Activated T-cell treated with anti-CD3 and anti-CD28 coated beads, Interleukin-2, amount 50 U/mL, for 72 hours (primary cell): ENCODE results near the gene C19orf12. TPM values are rescaled to one million over a fixed set of nuclear protein-coding genes. Genes with fewer than 3 reads are reported as not detected.
A peak's percentile ranks its signal among the peaks of the same experiment; 100 is the strongest.
"Not testable (repeated sequence)": the region's sequence is repeated elsewhere in the genome, so short reads cannot be mapped to it uniquely, and the experiment has no call there.

Experiments used
- ATAC-seq, 2 donors: fragments of 150-1000 bp; cut with Tn5 transposase; replicated peaks in 1 of 2; 2 replicates each; pipeline ENCODE4 v1.10.0; 2021; ENCODE audit warnings: moderate library complexity in 2 of 2, mild to moderate bottlenecking in 1 of 2
- DNase-seq, 2 donors: peaks; one replicate each; pipeline ENCODE4 v3.0.0; 2021 to 2022; ENCODE audit warnings: mixed read lengths in 1 of 2
- H3K27ac Mint-ChIP-seq: one replicate; pipeline ENCODE4 v1.8.0; 2022; ENCODE audit warnings: mild to moderate bottlenecking, moderate library complexity, mixed read lengths
- H3K27me3 Mint-ChIP-seq: one replicate; pipeline ENCODE4 v1.8.0; 2022; ENCODE audit warnings: low read depth, mixed read lengths
- H3K36me3 Mint-ChIP-seq, 2 donors: one replicate each; pipeline ENCODE4 v1.8.0; 2022; ENCODE audit warnings: mixed read lengths in 2 of 2, mild to moderate bottlenecking in 1 of 2; ENCODE audit not compliant: insufficient read depth in 2 of 2
- H3K4me1 Mint-ChIP-seq: one replicate; pipeline ENCODE4 v1.8.0; 2022; ENCODE audit warnings: low read depth, mixed read lengths
- H3K4me3 Mint-ChIP-seq, 2 donors: one replicate each; pipeline ENCODE4 v1.8.0; 2022; ENCODE audit warnings: mild to moderate bottlenecking in 2 of 2, mixed read lengths in 2 of 2, moderate library complexity in 2 of 2
- H3K9me3 Mint-ChIP-seq, 2 donors: one replicate each; pipeline ENCODE4 v1.8.0; 2022; ENCODE audit warnings: mixed read lengths in 2 of 2
- total RNA-seq, 2 donors: library from RNA; stranded (reverse); gene quantifications; one replicate each; pipeline ENCODE4 v1.2.3, GENCODE V29; 2022

Gene C19orf12
- total RNA-seq, 2 donors from 2014 or later: 32.1 to 35.6 TPM

DNA sequence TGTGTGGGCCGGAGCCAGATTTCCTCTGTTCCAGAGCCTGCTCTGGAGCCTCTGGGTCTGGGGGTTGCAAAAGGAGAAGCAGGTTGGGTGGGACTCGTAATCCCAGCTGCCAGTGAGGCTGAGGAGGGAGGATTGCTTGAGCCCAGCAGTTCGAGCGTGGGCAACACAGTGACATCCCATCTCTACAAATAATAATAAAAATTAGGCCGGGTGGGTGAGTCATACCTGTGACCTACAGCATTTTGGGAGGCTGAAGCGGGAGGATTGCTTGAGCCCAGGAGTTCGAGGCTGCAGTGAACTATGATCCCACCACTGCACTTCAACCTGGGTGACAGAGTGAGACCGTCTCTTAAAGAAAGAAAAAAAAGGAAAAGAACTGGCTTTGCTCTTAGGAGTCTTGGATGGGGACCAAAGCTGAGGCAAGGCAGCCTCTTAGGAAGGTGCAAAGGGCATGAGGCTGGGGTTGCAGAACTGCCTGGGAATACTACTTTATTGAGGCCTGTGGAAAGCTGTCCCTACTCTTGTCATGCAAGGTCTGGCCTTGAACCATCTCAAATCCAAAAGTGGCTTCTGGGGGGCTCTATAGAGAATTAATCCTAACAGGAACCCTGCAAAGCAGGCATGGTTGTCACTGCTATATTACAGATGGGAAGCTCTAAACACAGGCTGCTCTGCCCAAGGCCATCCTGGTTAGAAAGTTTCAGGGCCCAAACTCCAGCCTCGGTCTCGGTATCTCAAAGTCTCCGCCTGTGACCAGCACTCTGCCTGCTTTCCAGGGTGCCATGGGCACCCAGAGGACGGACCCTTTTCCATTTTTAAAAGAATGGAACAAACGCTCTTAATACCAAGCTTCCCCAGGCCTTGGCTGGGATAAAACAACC, 880 bp upstream of the C19orf12 start:
- no peaks in the 10 kb centered on the region for H3K9me3 Mint-ChIP-seq
- peak overlapping the region; percentile 91 to 97 for H3K4me3 Mint-ChIP-seq
- peak overlapping the region; percentile 94 for H3K27ac Mint-ChIP-seq
- no peaks in the 10 kb centered on the region for H3K27me3 Mint-ChIP-seq
- ATAC-seq (peak; percentile 10 to 13), DNase-seq (no peak)
- H3K36me3 Mint-ChIP-seq: peaks cover 4 to 8% of the 10 kb centered on the region in 2 donors
- H3K4me1 Mint-ChIP-seq: peaks cover 52% of the 10 kb centered on the region

DNA sequence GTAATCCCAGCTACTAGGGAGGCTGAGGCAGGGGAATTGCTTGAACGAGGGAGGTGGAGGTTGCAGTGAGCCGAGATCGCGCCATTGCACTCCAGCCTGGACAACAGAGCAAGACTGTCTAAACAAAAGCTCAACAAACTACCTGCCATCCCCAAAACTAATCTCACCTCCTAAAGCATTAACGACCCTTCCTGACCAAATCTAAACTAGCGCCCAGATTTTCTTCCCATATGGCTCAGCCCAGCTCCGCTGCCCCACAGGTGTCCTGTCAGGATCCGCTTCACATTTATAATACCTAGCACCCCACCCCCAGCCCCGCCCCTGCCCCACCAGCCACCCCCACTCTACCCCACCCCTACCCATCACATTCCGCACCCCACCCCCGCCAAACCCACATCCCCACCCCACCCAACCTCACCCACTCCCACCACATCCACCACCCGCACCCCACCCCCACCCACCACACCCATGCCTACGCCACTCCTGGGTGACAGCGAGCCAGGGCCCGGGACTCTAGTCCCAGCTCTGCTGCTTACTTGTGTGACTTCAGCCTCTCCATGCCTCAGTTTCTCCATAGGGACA, 599 bp downstream of the C19orf12 start:
- ATAC-seq (peak; percentile 29 to 35), DNase-seq (no peak)
- Mint-ChIP-seq H3K9me3 (no peaks in the 10 kb centered on the region), H3K36me3 (peaks cover 4 to 11% of the 10 kb centered on the region in 2 donors), H3K4me1 (peaks cover 67% of the 10 kb centered on the region), H3K4me3 (peak overlapping the region; percentile 91 to 97), H3K27ac (peak overlapping the region; percentile 88), H3K27me3 (no peaks in the 10 kb centered on the region)

DNA sequence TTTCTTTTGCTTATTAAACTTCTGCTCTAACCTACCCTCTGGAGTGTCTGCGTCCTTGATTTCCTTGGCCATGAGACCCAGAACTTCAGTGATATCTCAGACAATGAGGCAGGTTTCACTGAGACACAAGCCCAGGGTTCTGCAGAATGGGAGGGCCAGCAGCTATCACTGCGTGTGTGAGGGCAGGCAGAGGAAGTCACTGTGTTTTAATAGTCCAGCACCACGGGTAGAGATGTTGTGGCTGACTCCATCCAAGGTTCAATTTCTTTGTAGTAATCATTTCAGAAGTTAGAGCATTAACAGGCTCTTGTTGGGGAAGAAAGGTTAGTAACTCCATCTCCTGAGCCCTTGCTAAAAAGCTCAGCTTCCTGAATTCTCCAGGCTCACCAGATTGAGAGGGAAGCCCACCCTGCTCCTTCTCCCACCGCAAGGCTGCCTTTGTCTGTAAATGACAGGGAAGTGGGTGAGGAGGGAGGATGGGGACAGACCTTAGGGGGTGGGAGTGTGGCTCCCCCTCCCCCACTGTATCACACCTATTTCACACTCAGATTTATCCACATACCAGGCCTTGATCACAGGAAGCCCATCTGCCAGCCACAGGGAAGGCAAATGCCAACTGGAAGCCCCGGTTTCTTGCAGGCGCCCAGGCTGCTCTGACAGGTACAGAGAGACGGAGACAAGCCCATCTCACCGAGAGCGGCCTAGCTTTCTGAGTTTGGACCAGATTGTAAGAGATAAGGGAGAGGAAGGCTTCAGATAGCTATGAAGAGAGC, 2.1 kb downstream of the C19orf12 start:
- Mint-ChIP-seq H3K27me3 (no peaks in the 10 kb centered on the region), H3K9me3 (no peaks in the 10 kb centered on the region), H3K4me1 (peaks cover 79% of the 10 kb centered on the region), H3K4me3 (peak overlapping the region; percentile 91), H3K36me3 (peaks cover 4 to 13% of the 10 kb centered on the region in 2 donors), H3K27ac (peak overlapping the region; percentile 88)
- DNase-seq: no peak
- no peak for ATAC-seq

DNA sequence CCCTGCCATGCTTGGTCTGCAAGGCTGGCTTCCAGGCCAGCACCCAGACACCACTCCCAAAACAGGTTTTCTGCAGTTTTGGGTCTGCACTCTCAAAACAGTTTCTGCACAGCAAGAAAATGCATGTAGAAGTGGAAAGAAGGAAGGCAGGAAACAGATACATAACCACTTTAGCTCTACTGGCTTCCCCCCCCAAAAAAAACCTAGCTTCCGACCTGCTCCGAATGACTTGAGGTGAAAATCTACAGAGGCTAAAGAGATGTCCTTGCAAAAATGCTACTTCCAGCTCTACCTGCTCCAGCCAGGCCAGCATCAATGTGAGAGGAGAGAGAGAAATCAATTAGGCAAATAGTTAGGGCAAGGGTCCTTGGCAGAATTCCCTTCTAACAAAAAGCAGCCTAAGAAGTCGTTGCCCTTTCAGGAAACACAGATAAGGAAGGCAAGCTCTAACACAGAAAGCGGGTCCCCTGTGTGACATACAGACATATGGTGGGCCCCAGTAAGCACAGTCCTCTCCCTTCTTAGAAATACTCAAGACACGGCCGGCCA, 3.4 kb downstream of the C19orf12 start:
- H3K27me3 Mint-ChIP-seq: no peaks in the 10 kb centered on the region
- H3K9me3 Mint-ChIP-seq: no peaks in the 10 kb centered on the region
- peak overlapping the region; percentile 74 for H3K27ac Mint-ChIP-seq
- H3K36me3 Mint-ChIP-seq: peaks cover 8 to 19% of the 10 kb centered on the region in 2 donors
- DNase-seq: no peak
- H3K4me3 Mint-ChIP-seq: peak overlapping the region; percentile 91
- H3K4me1 Mint-ChIP-seq: peaks cover 89% of the 10 kb centered on the region
- no peak for ATAC-seq

DNA sequence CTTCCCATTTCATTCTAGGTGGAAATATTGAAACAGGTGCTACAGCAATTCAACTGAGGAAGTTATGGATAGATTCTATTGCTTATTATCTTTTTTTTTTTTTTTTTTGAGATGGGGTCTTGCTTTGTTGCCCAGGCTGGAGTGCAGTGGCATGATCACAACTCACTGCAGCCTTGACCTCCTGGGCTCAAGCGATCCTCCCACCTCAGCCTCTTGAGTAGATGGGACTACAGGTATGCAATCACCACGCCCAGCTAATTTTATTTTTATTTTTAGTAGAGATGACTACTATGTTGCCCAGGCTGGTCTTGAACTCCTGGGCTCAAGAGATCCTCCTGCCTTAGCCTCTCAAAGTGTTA, 5.6 kb downstream of the C19orf12 start:
- not testable (repeated sequence) for H3K4me3 Mint-ChIP-seq, H3K9me3 Mint-ChIP-seq, H3K27me3 Mint-ChIP-seq, ATAC-seq, DNase-seq
- Mint-ChIP-seq H3K36me3 (peaks cover 11 to 18% of the 10 kb centered on the region in 2 donors), H3K4me1 (peaks cover 96% of the 10 kb centered on the region), H3K27ac (peak overlapping the region; percentile 63)

DNA sequence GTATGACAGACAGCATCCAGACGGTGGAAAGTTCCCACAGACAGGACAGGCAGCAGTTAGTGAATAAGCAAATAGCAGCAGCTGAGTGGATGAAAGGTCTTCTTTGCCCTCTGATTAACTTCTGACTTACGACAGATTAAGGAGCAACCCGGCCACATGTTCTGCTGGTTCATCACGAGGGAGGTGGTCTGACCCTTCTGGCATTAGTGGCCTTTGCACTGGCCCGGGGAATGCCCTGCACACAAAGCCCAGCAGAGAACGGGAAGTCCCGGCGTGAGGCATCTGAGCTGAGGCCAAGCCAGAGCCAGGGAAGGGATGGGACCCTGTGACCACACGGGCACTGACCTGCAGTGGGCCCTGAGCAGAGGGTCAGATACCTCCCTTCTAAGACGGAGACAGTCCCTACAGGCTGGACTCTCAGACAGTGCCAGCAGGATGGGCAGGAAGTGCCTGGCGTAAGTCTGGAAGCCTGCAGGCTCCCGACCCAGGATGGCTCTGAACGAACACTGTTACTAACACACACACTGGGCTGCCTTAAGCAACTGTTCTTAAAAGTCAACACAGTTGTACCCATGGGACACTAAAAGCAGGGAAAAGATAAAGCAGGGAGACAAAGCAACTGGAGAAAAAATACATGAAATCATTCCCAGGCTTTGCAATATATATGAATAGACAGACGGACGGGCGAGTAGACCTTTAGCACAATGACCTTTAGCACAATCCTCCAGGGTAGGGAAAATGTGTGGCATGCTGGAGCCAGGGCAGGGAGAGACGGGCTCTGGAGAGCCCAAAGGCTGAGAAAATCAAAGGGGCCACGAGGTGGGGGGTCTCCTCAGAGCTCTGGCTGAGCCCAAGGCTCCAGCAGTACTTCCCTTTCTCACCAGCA, 6.3 kb downstream of the C19orf12 start:
- ATAC-seq (no peak), DNase-seq (no peak)
- Mint-ChIP-seq H3K4me1 (peaks cover 96% of the 10 kb centered on the region), H3K27me3 (no peaks in the 10 kb centered on the region), H3K27ac (peak overlapping the region; percentile 21), H3K9me3 (no peaks in the 10 kb centered on the region), H3K36me3 (peaks cover 8 to 16% of the 10 kb centered on the region in 2 donors), H3K4me3 (peak overlapping the region in 1 of 2 donors; percentile 22)

DNA sequence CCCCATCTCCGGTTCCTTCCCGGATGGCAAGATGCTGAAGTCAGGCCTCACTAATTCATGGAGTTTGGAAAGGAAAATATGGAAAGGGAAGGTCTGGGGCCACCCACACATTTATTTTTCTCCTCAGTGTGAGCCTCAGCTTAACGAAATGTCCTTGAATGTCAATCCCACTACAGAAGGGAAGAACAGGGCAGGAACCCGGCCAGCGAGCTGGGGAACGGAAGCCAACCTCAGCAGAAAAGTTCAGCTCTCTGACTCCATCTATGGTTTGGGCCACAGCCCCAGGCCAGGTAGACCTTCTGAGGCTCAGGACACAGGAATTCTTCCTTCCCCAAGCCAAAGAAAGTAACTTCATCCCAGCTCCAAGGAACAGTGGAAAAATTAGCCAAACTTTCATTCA, 8.4 kb downstream of the C19orf12 start:
- Mint-ChIP-seq H3K4me1 (peaks cover 75% of the 10 kb centered on the region), H3K36me3 (peaks cover 7 to 14% of the 10 kb centered on the region in 2 donors), H3K27ac (peak overlapping the region; percentile 19)

DNA sequence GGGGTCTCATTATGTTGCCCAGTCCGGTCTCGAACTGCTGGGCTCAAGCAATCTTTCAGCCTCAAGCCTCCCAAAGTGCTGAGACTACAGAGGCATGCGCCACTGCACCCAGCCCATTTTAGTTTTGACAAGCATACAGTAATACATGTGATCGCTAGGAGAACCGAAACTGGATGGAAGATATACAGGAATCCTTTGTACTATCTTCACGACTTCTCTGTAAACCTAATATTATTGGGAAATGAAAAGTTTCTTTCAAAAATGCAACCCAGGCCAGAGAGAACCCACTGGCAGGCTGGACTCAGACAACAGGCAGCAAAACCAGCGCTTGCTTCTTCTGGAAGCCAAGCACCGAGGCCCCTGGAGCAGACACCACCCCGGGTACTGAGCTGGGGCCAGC, 9.4 kb downstream of the C19orf12 start:
- Mint-ChIP-seq H3K4me1 (peaks cover 66% of the 10 kb centered on the region), H3K4me3 (peak overlapping the region in 1 of 2 donors; percentile 74), H3K9me3 (no peaks in the 10 kb centered on the region), H3K36me3 (peaks cover 7 to 14% of the 10 kb centered on the region in 2 donors), H3K27ac (peak overlapping the region; percentile 73), H3K27me3 (no peaks in the 10 kb centered on the region)
- ATAC-seq (no peak), DNase-seq (no peak)

More for the DNA sequence above, 8.4 kb downstream of the C19orf12 start:
- DNase-seq (no peak), ATAC-seq (no peak)
- Mint-ChIP-seq H3K9me3 (no peaks in the 10 kb centered on the region), H3K27me3 (no peaks in the 10 kb centered on the region), H3K4me3 (no peak overlapping the region)

DNA sequence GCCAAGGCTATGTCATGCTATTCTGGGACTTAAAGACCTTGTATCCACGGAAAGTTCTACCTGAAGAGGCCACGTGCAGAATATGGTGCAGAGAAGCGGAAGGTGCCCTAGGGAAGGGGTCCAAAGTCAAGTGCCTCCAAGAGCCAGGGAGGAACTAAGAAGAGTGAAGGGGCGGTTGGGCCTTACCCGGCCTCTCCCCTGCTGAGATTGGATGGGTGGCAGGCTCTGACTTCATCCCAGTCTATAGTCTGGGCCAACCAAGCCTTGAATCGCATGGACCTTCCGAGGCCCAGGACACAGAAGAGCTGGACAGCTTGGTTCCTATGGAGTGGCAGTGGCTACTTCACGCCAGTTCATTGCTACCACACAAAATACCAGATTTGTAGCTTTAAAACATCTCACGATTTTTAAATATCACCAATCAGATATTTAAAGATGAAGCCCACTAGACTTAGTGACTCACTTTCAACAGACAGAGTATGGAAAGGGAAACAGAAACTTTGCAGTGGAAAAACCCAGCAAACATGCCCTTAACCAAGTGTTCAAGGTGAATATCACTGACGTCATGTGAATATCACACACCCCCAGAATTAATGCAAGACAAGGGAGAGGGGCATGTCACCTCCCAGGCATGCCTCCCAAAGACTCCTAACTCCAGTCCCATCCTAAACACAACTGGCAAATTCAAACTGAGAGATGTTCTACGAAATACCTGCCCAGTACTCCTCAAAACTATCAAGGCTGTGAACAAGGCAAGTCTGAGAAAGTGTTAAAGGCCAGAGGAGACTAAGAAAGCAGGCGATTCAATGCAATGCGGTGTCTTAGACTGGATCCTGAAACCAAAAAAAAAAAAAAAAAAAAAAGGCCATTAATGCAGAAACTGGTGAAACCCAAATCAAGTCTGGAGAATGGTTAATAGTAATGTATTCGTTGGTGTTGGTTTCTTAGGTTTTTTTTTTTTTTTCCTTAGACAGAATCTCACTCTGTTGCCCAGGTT, 10.2 kb downstream of the C19orf12 start:
- ATAC-seq (peak; percentile 83 to 86), DNase-seq (peak in 1 of 2 donors; percentile 43)
- Mint-ChIP-seq H3K4me3 (peak overlapping the region; percentile 55 to 74), H3K4me1 (peaks cover 57% of the 10 kb centered on the region), H3K27ac (peak overlapping the region; percentile 73), H3K9me3 (no peaks in the 10 kb centered on the region), H3K36me3 (peaks cover 7 to 11% of the 10 kb centered on the region in 2 donors), H3K27me3 (no peaks in the 10 kb centered on the region)

DNA sequence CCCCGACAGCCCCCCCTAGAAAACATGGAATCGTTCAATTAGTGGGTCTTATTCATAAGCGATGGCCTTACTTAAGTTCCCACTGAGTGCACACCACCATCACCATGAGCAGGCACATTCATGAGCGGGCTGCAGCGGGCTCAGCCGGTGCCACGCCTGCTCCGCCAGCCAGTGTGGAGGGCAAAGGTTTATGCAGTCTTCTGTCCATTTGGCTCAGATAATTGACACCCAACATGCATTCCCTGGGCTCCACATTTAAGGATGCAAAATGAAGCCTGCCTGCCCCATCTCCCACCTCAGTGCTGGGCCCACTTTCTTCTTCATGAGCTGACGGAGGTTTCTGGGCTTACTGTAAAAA, 12.1 kb downstream of the C19orf12 start:
- Mint-ChIP-seq H3K4me1 (peaks cover 42% of the 10 kb centered on the region), H3K9me3 (no peaks in the 10 kb centered on the region), H3K27me3 (no peaks in the 10 kb centered on the region), H3K4me3 (no peak overlapping the region), H3K36me3 (peaks cover 7 to 11% of the 10 kb centered on the region in 2 donors), H3K27ac (no peak overlapping the region)
- no peak for ATAC-seq
- no peak for DNase-seq

DNA sequence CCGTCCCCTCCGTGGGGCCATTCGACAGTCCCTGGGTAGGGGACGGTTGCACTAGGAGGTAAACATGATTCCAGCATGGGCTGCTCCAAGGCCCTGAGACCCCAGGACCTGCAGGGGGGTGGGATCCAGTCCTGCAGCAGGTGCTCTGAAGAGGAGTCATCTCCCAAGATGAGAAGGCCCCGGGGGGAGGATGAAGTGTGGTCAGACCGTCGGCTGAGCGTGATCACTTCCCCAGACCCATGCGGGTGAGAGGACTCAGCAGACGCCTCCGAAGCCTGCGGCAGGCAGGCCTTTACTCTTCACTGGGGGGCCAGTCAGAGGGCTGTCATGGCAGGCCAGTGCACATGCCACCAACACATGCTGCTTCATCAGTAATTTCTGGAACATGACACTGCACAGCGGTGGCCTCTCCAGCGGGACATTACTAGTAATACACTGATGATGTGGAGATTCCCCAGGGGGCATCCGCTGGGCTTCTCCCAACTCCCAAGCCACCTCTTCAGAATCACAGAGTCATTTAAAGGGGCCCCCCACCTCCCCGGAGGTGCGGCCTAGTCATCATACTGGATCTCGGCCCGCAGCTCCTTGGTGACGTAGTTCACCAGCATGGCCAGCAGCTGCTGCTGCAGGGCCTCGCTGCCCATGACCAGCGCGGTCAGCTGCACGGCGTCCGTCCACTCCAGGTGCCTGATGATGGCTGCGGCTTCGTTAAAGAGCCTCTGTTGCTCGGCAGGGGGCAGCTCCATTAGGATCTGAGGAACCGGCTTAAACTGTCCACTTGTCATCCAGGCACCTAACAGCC, 12.7 kb downstream of the C19orf12 start:
- Mint-ChIP-seq H3K9me3 (no peaks in the 10 kb centered on the region), H3K27ac (no peak overlapping the region), H3K36me3 (peaks cover 3 to 8% of the 10 kb centered on the region in 2 donors), H3K27me3 (no peaks in the 10 kb centered on the region), H3K4me3 (no peak overlapping the region), H3K4me1 (peaks cover 36% of the 10 kb centered on the region)
- DNase-seq (no peak), ATAC-seq (no peak)
